Occipital lobe (tissue), 2 donors: Measurements from ENCODE around the gene PFAS. TPM values are rescaled to one million over a fixed set of nuclear protein-coding genes. Genes with fewer than 3 reads are reported as not detected.

ENCODE experiments used
- DNase-seq: peaks from one replicate; lab custom pipeline; 2025; lab: John Stamatoyannopoulos, UW
- total RNA-seq: library from RNA; depleted of rRNA; stranded (reverse); fragments of >200 nt; gene quantifications from one replicate; pipeline ENCODE4 v1.2.3, GENCODE V29; 2014

The PFAS gene
- total RNA-seq, 1 donor from 2014 or later: 20.0 TPM

- DNase-seq: no peak
These were observed 61.6 kb downstream of the PFAS start for GRCh38 chr17:8310601-8311123.

GRCh38 chr17:8311131-8311790 lies 62.2 kb downstream of the PFAS start:
- no peak for DNase-seq

GRCh38 chr17:8312251-8312650 lies 63.2 kb downstream of the PFAS start:
- no peak for DNase-seq

GRCh38 chr17:8312726-8313600 lies 63.9 kb downstream of the PFAS start:
- DNase-seq: no peak

GRCh38 chr17:8314797-8315763 lies 66.0 kb downstream of the PFAS start:
- DNase-seq: no peak

- DNase-seq: no peak
These were observed 66.7 kb downstream of the PFAS start for GRCh38 chr17:8315764-8316217.

GRCh38 chr17:8318010-8318935 lies 69.2 kb downstream of the PFAS start:
- no peak for DNase-seq

Other genes starting within 250 kb of the PFAS start
- gene GUCY2D, start 246.7 kb upstream of the PFAS start, total RNA-seq: 0.16 TPM
- gene ALOX15B, start 210.2 kb upstream of the PFAS start, total RNA-seq: 0.16 TPM
- gene ALOX12B, start 161.6 kb upstream of the PFAS start, total RNA-seq: 1.4 TPM
- gene ALOXE3, start 130.8 kb upstream of the PFAS start, total RNA-seq: 0.47 TPM
- 0.31 TPM for gene HES7, start 125.2 kb upstream of the PFAS start, total RNA-seq
- 7.8 TPM for gene PER1, start 96.9 kb upstream of the PFAS start, total RNA-seq
- gene VAMP2, start 86.3 kb upstream of the PFAS start, total RNA-seq: 27.9 TPM
- 35.9 TPM for gene TMEM107, start 72.9 kb upstream of the PFAS start, total RNA-seq
- 4.8 TPM for gene BORCS6, start 59.1 kb upstream of the PFAS start, total RNA-seq
- gene AURKB, start 38.7 kb upstream of the PFAS start, total RNA-seq: 2.7 TPM
- 12.2 TPM for gene CTC1, start 1.2 kb upstream of the PFAS start, total RNA-seq
- gene RANGRF, start 39.4 kb downstream of the PFAS start, total RNA-seq: 3.7 TPM
- 0.31 TPM for gene SLC25A35, start 46.1 kb downstream of the PFAS start, total RNA-seq
- 0.47 TPM for gene ARHGEF15, start 61.0 kb downstream of the PFAS start, total RNA-seq
- gene ODF4, start 90.6 kb downstream of the PFAS start, total RNA-seq: not detected
- 3,834 TPM for gene RPL26, start 133.9 kb downstream of the PFAS start, total RNA-seq
- not detected for gene RNF222, start 148.5 kb downstream of the PFAS start, total RNA-seq
- gene NDEL1, start 186.6 kb downstream of the PFAS start, total RNA-seq: 47.7 TPM